IMR-90 (cell line): Measurements from ENCODE around the gene ROBO2.

Experiments used
- CTCF ChIP-seq: conservative IDR thresholded peaks from 2 replicates; pipeline ENCODE4 v1.5.1; 2012; ENCODE audit warnings: mild to moderate bottlenecking, low read depth, low read length, improper control_type of control experiment
- MAFK ChIP-seq: IDR thresholded peaks from 2 replicates; pipeline ENCODE4 v1.6.1; 2012; ENCODE audit warnings: low read depth, low read length, improper control_type of control experiment
- MXI1 ChIP-seq: IDR thresholded peaks from 2 replicates; pipeline ENCODE4 v1.6.1; 2012; ENCODE audit warnings: low read depth, mild to moderate bottlenecking, low read length, moderate library complexity, borderline replicate concordance
- POLR2A ChIP-seq: IDR thresholded peaks from 2 replicates; pipeline ENCODE4 v1.6.1; 2012; ENCODE audit warnings: mild to moderate bottlenecking, low read depth, low read length
- RAD21 ChIP-seq: IDR thresholded peaks from 2 replicates; pipeline ENCODE4 v1.6.1; 2012; ENCODE audit warnings: low read length, improper control_type of control experiment
- RCOR1 ChIP-seq: IDR thresholded peaks from 2 replicates; pipeline ENCODE4 v1.6.1; 2012; ENCODE audit warnings: mild to moderate bottlenecking, low read length, improper control_type of control experiment; ENCODE audit not compliant: insufficient replicate concordance

- no peak for TF ChIP-seq RCOR1
- no peak for TF ChIP-seq POLR2A
- TF ChIP-seq MAFK, result no peak
- TF ChIP-seq CTCF, result no peak
- TF ChIP-seq MXI1, result no peak
- TF ChIP-seq RAD21, result no peak
Measured at GRCh38 chr3:77599948-77600347, 560.0 kb downstream of the ROBO2 start.
